Urinary bladder (tissue), 4 donors: Measurements from ENCODE around the gene TBC1D3K. TPM values are rescaled to one million over a fixed set of nuclear protein-coding genes. Genes with fewer than 3 reads are reported as not detected.
"Not testable (repeated sequence)": the region's sequence is repeated elsewhere in the genome, so short reads cannot be mapped to it uniquely, and the experiment has no call there.

Experiments used
- DNase-seq: peaks from one replicate; pipeline ENCODE4 v3.0.0-alpha.2; 2015; ENCODE audit errors: extremely low spot score
- H3K27ac ChIP-seq: one replicate; pipeline ENCODE4 v1.5.1; 2013; ENCODE audit warnings: low read depth, mild to moderate bottlenecking, moderate library complexity
- H3K36me3 ChIP-seq: one replicate; pipeline ENCODE4 v1.6.1; 2013; ENCODE audit warnings: mild to moderate bottlenecking, moderate library complexity; ENCODE audit not compliant: insufficient read depth
- H3K4me1 ChIP-seq: one replicate; pipeline ENCODE4 v1.6.1; 2013; ENCODE audit warnings: mild to moderate bottlenecking, moderate library complexity; ENCODE audit not compliant: insufficient read depth
- H3K4me3 ChIP-seq: one replicate; pipeline ENCODE4 v1.5.1; 2013; ENCODE audit warnings: low read depth, low read length
- WGBS: extraction: QIAGEN DNeasy Blood & Tissue Kit; methylation state at CpG from one replicate; pipeline ENCODE4 v1.1.7; 2013; 5-methylcytosine and 5-hydroxymethylcytosine counted together
- polyA plus RNA-seq: library from polyadenylated mRNA; stranded (reverse); fragments of 200-250 nt; gene quantifications from one replicate; pipeline ENCODE4 v1.2.3, GENCODE V29; 2013
- small RNA-seq: library from RNA; depleted of rRNA; stranded (forward); fragments of <200 nt; gene quantifications from one replicate; pipeline ENCODE3, GENCODE V24; 2014
- total RNA-seq: library from RNA; depleted of rRNA; stranded (reverse); fragments of >200 nt; gene quantifications from one replicate; pipeline ENCODE4 v1.2.3, GENCODE V29; 2014
- donor health status: healthy with polysubstance abuse.
- donor health status: healthy.

TBC1D3K gene
- total RNA-seq (not detected), polyA plus RNA-seq (not detected)

- not testable (repeated sequence) for H3K27ac ChIP-seq, H3K36me3 ChIP-seq, H3K4me3 ChIP-seq, H3K4me1 ChIP-seq, DNase-seq
- no CpG with 5 or more reads among the region's 10 CpGs for WGBS
Observed at GRCh38 chr17:37924115-37924514, at the start of gene TBC1D3K. Gene TBC1D3K, plus strand, starts transcription at chr17:37924415. Its CDS starts 1,585 bp downstream, at chr17:37926000.

- WGBS, result 40% methylated on average over 2 of the region's 2 CpGs
- Histone ChIP-seq H3K27ac (no peak overlapping the region), H3K4me1 (no peaks in the 10 kb centered on the region), H3K36me3 (no peaks in the 10 kb centered on the region), H3K4me3 (no peak overlapping the region)
- no peak for DNase-seq
Observed at GRCh38 chr17:37884516-37884915, 39.7 kb upstream of the TBC1D3K start.

GRCh38 chr17:37885136-37885535 lies 39.1 kb upstream of the TBC1D3K start:
- Histone ChIP-seq H3K27ac (no peak overlapping the region), H3K4me1 (no peaks in the 10 kb centered on the region), H3K4me3 (no peak overlapping the region), H3K36me3 (no peaks in the 10 kb centered on the region)
- WGBS, result 83% methylated on average over 5 of the region's 5 CpGs
- DNase-seq, result no peak

DNA sequence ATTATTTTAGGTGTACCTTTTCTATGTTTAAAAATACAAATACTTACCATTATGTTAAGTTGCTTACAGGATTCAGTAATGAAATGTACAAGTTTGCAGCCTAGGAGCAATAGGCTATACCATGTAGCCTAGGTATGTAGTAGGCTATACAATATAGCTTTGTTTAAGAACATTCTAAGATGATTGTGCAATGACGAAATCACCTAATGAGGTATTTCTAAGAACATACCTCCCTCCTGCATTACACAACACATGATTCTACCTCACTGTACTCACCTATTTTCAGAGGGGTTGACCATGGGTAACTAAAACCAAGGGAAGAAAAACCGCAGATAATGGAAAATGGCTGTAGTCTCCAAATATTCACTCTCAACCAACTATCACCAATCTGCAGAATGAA lies 35.3 kb upstream of the TBC1D3K start:
- 90% methylated on average over 2 of the region's 2 CpGs for WGBS
- no peaks in the 10 kb centered on the region for H3K36me3 ChIP-seq

DNA sequence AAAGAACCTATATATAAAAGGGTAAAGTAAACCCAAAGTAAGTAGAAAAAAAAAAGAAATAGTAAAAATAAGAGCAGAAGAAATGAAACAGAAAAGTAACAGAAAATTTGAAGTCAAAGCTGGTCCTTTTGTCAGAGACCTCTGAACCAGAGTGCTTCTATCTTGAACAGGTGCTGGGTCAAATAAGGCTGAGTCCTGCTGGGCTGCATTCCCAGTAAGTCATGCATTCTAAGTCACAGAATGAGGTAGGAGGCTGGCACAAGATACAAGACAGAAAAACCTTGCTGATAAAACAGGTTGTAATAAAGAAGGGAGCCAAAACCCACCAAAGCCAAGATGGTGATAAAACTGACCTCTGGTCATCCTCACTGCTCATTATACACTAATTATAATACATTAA lies 27.3 kb upstream of the TBC1D3K start:
- not testable (repeated sequence) for DNase-seq, H3K27ac ChIP-seq, H3K36me3 ChIP-seq, H3K4me3 ChIP-seq, H3K4me1 ChIP-seq

More for the DNA sequence above, 35.3 kb upstream of the TBC1D3K start:
- no peak for DNase-seq
- Histone ChIP-seq H3K4me3 (no peak overlapping the region), H3K27ac (no peak overlapping the region), H3K4me1 (no peaks in the 10 kb centered on the region)

Small RNA genes lying within 50 kb of the gene (small RNA-seq; reads per million reads assigned to genes)
- gene RF00001, result not detected
- gene RNU6-489P, result not detected

Other genes with a start within 250 kb of the TBC1D3K start
- 0.74 TPM for gene HNF1B, start 179.4 kb upstream of the TBC1D3K start, total RNA-seq
- gene HNF1B, start 179.4 kb upstream of the TBC1D3K start, polyA plus RNA-seq, result 1.5 TPM
- gene TBC1D3L, start 64.6 kb downstream of the TBC1D3K start, total RNA-seq, result 3.9 TPM
- gene TBC1D3L, start 64.6 kb downstream of the TBC1D3K start, polyA plus RNA-seq, result 5.7 TPM
- 3.0 TPM for gene TBC1D3D, start 79.6 kb downstream of the TBC1D3K start, total RNA-seq
- gene TBC1D3D, start 79.6 kb downstream of the TBC1D3K start, polyA plus RNA-seq, result 2.0 TPM
- gene TBC1D3C, start 144.2 kb downstream of the TBC1D3K start, total RNA-seq, result 1.0 TPM
- gene TBC1D3C, start 144.2 kb downstream of the TBC1D3K start, polyA plus RNA-seq, result 1.9 TPM
- 0.26 TPM for gene TBC1D3E, start 203.5 kb downstream of the TBC1D3K start, total RNA-seq
- 0.06 TPM for gene TBC1D3E, start 203.5 kb downstream of the TBC1D3K start, polyA plus RNA-seq